Activated CD8-positive, alpha-beta memory T cell treated with anti-CD3 and anti-CD28 coated beads, Interleukin-2, amount 50 U/mL, for 24 hours (primary cell): ENCODE data around the gene C11orf42.

ENCODE experiments used
- DNase-seq: peaks from one replicate; pipeline ENCODE4 v3.0.0-alpha.2; 2020; ENCODE audit errors: extremely low read depth

C11orf42 gene, protein sequence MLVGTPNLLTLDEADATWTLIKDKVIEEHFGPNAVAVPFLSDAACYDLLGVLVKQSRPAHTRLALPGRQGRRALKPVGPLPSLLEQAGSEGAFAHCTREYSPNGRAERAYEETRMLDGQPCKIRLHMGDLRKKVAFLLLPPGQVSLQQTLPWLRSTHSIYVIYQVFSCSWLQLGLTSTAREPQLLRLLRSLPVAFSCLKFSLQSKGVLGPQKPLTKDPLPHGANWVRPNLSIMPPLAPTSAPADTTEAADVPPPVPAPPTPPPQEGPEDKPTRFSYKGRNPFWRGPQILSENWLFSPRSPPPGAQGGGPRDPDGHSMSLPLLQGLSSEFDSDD

DNA sequence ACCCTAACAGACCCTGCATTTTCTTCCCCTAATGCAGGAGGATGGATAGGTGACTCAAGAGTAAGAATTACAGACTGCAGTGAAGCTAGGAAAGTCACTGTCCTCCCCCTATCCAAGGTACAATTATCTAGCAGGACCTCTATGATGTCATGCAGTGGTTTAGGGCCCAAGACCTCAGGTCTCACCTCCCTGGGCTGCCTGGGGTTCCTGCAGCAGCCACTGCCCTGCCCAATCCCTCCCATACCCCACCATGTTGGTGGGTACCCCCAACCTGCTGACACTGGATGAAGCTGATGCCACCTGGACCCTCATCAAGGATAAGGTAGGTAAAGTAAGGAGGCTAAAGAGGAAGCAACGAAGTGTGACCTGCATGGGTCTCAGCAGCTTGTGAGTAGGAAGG, at the start of gene C11orf42:
Gene C11orf42 (plus strand): TSS at position 192 of the 400 bp plus-strand sequence. CDS start 59 bp downstream, at position 251.
- DNase-seq = no peak

DNA sequence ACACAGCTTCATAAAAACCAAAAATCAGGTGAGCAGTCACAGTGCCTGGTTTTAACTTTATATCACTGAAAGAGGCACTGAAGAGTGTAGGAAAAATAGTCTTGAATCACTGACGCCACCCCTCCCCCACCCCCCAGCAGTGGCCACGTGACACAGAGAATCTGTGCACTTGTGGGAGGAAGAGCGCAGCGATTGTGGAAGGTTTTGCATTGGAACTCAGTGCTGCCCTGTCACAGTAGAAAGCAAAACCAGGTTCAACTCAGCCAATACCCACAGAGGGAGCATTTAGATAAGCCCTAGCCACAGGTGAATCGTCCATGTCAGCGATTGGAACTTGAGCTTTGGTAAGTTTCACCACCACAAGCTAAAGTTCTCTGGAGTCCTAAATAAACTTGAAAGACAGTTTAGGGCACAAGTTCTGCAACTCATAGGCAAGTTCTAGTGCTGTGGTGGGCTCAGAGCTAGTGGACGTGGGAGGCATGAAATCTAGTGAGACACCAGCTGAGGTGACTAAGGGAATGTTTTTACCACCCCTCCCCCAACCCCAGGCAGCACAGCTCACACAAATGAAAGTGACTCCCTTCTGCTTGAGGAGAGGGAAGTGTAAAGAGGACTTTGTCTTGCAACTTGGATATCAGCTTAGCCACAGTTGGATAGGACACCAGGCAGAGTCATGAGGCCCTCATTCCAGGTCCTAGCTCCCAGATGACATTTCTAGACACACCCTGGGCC, 48.6 kb upstream of the C11orf42 start:
- DNase-seq = no peak

DNA sequence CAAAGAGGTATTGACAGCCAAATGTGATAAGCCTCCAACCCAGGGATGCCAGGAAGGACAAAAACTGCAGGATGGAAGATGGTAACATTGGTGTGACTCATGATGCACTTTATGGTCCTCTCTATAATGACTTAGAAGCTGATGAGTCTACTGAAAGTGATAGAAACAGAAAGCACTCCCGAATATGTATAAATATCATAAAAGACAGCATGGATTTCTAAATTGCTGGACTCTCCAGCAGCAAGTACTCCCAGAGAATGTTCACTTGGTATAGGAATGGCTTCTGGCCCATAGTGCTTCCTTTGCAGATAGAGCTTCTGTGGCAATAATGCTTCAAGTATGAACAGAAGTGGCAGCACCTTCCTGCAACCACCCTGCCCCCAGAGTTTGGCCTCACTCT, 35.1 kb upstream of the C11orf42 start, which contains the start of gene OR52B2:
Gene OR52B2 (minus strand): TSS at position 101 of the 400 bp plus-strand sequence. CDS start 0 bp downstream, at position 101.
- no peak for DNase-seq

DNA sequence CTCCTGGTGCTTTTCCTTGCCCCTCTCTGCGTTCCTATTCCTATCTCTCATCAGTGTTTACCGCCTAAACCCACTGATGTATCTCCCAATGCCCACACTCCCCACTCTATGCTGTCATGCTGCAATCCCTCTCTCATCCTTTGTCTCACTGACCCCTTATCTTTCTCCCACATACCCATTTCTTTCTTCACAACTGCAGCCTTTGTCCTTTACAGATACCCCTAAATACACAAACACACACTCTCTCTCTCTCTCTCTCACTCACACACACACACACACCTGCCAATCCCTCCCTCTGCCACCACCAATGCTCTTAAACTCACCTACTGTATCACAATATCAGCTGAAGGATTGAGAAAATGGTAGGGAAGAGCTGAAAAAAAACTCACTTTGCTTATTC, 29.9 kb upstream of the C11orf42 start:
- DNase-seq = no peak

DNA sequence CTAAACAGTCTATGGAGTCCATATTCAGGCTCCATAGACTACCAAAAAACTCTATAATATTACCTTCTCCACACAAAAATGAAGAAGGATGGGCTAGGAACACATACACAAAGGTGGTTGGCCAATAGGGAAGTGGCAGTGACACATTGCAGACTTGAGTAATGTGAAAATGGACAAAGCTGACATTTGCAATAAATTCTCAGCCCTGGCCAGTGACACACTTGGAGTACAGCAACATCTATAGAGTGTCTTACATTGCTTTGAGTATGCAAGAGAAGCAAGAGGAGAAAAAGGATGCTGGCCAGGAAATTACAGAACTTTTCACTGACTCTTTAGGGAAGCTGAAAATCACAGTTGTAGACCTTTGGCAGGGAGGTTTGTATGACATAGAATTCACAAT, 13.6 kb upstream of the C11orf42 start:
- DNase-seq = no peak

DNA sequence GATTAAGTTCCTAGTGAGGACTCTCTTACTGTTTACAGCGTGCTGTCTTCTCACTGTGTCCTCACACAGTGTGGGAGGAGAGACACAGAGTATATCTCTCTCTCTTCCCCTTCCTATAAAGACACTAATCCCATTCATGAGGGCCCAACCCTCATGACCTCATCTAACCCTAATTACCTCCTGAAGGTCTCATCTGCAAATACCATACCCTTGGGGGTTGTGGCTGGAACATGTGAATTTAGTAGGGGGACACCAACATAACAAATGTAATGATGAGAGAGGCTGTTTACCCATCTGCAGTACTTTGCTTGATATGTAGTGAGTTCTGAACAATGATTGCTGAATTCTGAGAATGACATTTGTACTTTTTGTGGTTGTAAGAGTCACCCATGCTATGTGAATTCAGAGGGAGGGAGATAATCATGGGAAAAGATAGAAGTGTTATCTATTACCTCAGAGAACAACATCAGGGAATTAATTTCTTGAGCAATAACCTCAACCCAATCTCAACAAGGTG, 11.2 kb upstream of the C11orf42 start:
- no peak for DNase-seq

DNA sequence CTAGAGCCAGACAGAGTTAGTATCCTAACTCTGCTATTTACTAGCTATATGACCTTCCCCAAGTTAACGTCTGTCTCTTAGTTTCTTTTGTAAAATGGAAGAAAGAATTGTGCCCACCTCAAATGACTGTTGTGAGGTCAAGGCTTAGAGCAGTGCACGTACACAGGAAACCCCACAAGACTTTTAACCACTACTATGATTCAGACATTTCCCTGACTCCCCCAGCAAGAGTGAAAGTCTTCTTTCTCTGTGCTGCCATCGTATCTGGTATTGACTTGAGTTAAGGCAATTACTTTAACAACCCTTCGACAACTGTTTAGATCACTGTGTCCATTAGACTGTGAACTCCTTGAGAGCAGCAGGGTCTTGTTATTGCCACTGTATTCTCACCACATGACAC, 9.0 kb upstream of the C11orf42 start:
- DNase-seq = no peak

DNA sequence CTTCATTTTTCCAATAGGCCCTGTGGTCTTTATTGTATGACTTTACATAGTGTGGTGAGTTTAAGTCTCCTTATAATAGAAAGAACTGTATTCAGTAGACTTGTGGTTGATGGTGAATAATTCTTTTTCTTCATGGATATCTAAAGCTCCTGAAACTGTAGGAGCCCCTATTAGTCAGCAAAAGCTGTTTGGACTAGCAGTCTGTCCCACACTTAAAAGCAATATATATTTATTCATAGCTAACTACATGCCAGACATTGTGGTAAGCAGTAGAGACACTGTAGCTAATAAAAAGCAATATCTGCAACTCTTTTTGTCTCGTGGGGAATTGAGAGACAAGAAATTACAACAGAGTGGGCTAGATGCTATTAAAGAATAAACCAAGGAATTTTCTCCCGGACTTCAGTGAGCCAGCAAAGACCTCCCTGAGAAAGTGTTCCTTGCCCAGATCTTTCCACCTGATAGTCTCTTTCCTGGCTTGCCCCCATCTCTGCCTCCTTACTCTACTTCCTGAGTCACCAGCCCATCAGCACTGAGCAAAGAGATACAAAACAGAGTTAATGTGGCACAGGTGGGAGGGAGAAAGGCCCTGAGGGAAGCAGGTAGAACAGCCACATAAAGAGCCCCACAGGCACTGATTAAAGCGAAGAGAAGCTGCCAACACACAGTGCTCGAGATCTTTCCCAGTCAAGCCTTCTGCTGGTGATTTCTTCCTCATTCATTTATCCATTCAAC, 7.7 kb upstream of the C11orf42 start:
- no peak for DNase-seq

DNA sequence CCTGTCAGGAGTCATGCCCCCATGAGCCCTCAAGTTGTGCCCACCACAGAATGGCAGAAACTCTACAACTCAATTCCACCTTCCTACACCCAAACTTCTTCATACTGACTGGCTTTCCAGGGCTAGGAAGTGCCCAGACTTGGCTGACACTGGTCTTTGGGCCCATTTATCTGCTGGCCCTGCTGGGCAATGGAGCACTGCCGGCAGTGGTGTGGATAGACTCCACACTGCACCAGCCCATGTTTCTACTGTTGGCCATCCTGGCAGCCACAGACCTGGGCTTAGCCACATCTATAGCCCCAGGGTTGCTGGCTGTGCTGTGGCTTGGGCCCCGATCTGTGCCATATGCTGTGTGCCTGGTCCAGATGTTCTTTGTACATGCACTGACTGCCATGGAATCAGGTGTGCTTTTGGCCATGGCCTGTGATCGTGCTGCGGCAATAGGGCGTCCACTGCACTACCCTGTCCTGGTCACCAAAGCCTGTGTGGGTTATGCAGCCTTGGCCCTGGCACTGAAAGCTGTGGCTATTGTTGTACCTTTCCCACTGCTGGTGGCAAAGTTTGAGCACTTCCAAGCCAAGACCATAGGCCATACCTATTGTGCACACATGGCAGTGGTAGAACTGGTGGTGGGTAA, 6.1 kb upstream of the C11orf42 start, which contains the start of gene OR52W1:
Gene OR52W1 (plus strand): TSS at position 51 of the 637 bp plus-strand sequence. CDS start 0 bp downstream, at position 51.
- no peak for DNase-seq

DNA sequence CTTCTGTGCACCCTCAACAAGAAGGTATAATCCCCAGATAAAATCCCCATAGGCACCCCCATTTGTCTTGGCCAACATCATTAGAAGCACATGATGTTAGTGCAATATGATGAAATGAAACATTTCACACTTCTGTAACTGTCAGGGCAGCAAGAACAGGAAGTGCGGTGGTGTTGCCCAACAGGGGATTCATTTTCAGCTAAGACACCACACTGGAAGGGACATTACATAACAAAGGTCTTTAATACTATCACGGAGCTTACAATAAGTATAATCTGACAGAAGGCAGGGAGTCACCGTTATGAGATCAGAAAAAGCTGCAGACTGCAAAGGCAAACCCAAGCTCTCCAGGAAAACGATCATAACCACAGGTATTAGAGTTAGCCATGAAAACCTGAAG, 4.4 kb upstream of the C11orf42 start:
- no peak for DNase-seq

DNA sequence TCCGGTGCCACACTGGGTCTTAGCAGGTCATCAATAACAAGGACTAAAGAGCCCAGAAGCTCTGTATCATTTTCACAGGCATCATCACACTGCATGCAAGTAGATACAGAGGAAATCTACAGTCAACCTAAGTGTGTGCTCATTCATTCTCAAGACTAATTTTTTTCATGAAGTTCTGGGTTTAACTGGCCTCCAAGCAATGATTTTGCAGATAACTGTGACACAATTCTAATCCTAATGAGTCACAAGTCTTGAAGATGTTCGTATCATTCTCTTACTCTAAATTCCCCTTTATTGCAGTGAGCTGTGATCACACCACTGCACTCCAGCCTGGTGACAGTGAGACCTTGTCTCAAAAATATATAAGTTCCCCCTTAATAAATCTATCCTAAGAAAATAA, 3.9 kb upstream of the C11orf42 start:
- DNase-seq = no peak

DNA sequence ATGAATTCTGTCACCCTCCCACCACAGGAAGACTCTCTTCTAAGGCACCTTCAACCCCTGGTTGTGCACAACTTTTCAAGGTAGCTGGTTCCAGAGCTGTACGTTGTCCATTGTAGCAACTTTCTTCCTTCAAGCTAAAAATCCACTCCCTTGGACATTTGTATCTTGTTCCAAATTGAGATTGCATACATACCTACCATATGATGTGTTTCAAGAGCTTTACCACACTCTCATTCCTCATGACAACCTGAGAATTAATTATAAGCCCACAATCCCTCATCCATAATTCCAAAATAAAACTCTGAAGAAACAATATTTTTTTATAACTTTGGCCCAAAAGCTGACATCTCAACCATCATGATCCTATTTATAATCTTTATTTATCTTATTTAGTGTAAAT, 3.3 kb upstream of the C11orf42 start:
- no peak for DNase-seq

DNA sequence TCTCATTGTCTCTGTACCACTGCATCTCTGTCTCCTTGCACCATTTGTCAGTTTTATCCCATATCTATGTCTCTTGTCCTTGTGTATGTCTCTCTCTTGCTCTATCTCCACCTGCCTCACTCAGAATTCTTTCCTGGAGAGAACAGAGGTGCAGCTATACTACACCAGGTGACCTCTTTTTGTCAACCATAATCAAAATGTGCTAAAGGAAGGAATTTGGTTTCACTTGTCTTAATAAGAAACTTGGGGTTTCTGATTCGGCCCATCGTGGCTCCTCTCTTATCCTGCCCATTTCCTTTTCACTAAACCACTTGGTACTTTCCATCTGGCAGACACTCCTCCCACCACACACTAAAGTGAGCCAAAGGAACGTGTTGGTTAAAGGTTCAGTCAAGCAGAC, 2.0 kb upstream of the C11orf42 start:
- no peak for DNase-seq

DNA sequence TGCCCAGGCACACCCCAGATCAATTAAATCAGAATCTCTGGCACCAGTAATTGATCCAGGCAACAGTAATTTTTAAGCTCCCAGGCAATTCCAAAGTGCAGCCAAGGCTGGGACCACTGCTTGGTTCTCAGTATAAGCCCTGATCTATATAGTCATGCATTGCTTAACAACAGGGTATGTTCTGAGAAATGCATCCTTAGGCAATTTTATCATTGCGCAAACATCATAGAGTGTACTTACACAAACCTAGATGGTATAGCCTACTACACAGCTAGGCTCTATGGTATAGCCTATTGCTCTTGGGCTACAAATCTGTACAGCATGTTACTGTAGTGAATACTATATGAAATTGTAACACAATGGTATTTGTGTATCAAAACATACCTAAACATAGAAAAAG, 651 bp upstream of the C11orf42 start:
- DNase-seq = no peak

DNA sequence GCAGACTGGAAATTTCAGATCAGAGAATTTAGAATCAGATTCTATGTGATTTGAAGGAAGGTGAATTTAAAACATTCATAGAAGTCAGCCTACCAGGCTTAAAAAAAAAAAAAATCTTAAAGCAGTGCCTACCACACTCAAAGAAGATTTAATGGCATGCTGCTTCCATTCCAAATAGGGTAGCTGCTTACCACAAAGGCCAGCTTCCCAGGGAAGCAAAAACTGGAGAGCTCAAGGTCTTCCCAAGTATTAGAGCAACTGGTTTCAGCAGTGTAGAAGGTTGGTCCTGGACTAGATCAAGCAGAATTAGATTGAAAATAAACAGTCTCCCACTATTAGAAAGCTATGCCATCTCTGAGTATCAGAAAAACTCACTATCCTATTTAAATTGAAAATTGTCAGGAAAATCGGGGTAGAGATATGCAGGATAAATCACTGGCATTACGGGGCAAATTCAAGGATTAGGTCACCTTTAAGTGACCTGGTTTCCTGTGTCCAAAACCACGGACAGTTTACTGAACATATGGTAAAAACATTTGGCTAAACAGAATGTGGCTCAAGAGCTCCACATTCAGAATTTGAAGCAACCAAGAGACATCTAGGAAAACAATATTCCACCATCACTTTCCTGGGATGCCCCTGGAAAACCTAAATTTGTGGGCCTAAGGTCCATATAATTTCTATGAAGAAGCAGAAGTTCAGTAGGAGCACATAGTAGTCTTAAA, 1.3 kb downstream of the C11orf42 start:
- DNase-seq = no peak

DNA sequence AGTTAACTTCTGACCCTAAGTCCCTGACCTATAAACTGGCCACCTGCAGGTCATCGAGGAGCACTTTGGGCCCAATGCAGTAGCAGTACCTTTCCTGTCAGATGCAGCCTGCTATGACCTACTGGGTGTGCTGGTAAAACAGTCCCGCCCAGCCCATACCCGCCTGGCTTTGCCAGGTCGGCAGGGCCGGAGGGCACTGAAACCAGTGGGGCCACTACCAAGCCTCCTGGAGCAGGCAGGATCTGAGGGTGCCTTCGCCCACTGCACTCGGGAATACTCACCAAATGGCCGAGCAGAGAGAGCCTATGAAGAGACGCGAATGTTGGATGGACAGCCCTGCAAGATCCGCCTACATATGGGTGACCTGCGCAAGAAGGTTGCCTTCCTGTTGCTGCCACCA, 4.4 kb downstream of the C11orf42 start:
- no peak for DNase-seq

DNA sequence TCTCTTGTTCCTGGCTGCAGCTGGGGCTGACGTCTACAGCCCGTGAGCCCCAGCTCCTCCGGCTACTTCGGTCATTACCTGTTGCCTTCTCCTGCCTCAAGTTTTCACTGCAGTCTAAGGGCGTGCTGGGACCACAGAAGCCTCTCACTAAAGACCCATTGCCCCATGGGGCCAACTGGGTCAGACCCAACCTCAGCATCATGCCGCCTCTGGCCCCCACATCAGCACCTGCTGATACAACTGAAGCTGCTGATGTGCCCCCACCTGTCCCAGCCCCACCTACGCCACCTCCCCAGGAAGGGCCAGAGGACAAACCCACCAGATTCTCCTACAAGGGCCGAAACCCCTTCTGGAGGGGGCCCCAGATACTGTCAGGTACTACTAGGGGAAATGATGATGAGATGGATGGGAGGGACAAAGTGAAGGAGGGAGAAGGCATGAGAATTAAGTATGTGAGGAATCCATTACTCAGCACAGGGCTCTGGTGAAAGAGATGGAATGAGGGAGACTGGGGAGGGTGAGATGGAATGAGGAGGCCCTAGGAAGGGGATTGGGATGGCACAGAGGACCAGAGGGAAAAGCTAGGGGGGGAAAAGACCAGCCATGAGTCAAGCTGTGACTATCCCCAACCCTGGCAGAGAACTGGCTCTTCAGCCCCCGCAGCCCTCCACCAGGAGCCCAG, 5.1 kb downstream of the C11orf42 start:
- no peak for DNase-seq

DNA sequence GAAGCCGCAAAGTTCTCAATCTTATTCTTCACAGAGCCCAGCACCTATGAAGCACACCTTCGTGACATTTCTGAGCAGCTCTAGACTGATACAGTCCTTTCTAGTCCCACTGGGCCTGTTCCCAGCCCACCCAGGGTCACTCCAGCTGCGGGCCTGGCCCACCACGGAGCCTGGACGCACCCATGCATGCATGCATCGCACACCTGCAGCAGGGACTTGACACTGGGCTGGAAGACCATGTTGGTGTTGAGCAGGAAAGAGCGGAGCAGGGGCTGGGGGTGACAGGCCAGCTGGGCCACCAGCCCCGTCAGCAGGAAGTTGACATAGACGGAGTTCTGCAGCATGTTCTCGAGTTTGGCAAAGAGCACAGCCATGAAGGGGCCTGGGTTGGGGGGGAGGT, 9.2 kb downstream of the C11orf42 start:
- no peak for DNase-seq

DNA sequence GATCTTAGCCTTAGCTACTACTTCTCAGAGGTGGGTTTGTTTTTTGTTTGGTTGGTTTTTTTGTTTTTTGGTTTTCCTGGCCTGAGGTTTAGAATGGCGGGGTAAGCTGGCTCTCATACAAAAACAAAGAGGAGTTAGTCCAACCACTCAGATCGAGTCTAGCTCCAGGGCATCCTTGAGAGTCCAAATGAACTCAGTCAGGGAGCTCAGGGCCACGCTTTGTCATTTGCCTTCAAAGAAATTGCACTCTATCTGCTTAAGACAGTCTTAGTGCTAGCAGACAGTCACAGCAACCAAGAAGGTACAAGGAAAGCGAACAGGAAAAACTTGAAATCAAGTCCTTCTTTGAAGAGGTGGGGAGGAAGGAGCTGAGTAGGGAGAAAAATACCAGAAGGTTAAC, 11.1 kb downstream of the C11orf42 start:
- no peak for DNase-seq

DNA sequence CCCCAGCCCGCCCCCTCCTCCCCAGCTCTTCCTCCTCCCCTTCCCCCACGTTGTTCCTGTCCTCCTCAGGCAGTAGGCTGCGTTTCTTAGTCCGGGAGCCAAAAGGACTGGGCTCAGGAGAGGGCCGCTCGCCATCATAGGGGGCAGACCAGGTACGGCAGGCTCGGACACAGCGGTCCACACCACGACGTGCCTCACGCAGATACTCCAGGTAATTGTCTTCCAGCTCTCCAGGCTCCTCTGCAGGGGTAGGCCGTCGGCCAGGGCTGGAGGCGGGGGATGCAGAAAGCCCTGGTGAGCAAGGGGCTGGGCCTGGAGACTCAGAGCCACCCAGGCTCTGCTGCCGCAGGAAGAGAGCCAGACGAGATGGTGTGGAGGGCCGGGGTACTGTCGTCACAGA, 12.4 kb downstream of the C11orf42 start:
- no peak for DNase-seq
